ENCODE measurements around the gene FRMPD4.

FRMPD4 gene

DNA sequence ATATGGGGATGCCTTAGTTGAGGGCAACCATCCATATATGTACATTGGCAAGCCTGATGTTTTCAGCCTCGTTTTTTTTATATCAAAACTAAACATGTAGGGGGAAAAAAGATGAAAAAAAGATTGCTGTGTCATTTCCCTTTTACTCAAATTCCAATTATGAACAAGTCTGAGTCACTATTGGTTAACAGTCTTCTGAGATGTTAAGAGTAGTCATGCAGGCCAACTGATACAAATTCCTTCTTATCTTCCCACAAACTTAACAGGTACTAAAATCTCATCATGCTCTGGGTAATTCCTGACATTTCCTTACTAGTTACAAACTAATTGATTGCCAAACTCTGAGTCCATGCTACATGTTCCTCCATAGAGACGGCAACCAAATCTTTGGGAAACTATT is 222.1 kb downstream of the FRMPD4 start:
- no peak for TF ChIP-seq CSDC2 (CRISPR knock-in tag; IDR thresholded peaks at IDR 0.05)
- no peak for TF ChIP-seq GLIS3 (CRISPR knock-in tag; IDR thresholded peaks at IDR 0.05)
- no peak for TF ChIP-seq ZNF8 (CRISPR knock-in tag; IDR thresholded peaks at IDR 0.05)
- ATAC-seq, result no peak

DNA sequence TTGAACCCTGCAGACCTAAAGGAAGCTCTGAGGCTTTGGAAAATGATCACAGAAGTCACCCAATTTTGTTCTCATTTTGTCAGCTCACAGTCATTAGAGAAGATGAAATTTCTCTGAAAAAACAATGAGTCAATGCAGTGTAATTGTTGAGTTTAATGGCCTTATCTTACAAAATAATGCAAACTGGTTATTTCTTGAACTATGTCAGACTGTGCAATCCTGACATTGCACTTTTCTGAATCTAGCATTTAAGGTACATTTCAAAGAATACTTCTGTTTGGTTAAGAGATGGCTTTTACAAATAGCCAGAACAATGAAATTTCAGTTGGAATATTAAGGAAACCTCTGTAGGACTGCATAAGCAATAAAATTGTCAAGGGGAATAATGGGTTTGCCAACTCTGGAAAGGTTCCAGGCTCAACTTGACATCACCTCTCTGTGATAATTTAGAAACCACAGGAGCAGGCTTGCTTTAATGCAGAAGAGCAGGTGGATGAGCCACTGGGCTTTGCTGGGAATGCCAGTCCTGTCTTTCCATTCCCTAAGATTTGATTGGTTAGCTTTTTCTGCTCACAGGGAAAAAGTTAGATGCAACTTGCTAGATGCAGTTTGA is 222.8 kb downstream of the FRMPD4 start:
- no peak for TF ChIP-seq ARNTL (CRISPR knock-in tag; IDR thresholded peaks at IDR 0.05; ENCODE audit: borderline replicate concordance, low read depth)
- no peak for TF ChIP-seq TCF4 (CRISPR knock-in tag; IDR thresholded peaks at IDR 0.05; ENCODE audit: borderline replicate concordance)
- no peak for TF ChIP-seq ESRRG (CRISPR knock-in tag; IDR thresholded peaks at IDR 0.05)
- no peak for TF ChIP-seq OSR1 (CRISPR knock-in tag; IDR thresholded peaks at IDR 0.05)
- TF ChIP-seq, protein P1, sequence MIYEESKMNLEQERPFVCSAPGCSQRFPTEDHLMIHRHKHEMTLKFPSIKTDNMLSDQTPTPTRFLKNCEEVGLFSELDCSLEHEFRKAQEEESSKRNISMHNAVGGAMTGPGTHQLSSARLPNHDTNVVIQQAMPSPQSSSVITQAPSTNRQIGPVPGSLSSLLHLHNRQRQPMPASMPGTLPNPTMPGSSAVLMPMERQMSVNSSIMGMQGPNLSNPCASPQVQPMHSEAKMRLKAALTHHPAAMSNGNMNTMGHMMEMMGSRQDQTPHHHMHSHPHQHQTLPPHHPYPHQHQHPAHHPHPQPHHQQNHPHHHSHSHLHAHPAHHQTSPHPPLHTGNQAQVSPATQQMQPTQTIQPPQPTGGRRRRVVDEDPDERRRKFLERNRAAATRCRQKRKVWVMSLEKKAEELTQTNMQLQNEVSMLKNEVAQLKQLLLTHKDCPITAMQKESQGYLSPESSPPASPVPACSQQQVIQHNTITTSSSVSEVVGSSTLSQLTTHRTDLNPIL (CRISPR knock-in tag; IDR thresholded peaks at IDR 0.05; ENCODE audit: low read depth), result no peak
- ATAC-seq, result no peak

DNA sequence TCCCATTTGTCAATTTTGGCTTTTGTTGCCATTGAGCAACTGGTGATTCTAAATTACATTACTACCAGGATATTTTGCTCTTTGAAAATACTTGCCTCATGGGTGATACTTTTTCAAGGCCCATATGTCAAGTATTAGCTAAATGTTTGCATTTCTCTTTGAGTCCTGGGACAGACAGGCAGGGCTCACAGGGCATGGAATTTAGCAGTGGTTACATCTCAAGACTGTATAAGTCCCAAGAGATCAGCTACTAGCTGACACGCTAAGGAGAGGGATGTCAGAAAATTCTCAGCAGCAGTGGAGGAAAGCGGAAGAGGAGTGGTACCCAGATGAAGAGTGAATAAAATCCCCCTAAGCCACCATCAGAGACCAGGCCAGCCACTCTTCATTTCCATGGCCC is 224.9 kb downstream of the FRMPD4 start:
- ATAC-seq, result no peak

More for the DNA sequence above, 224.9 kb downstream of the FRMPD4 start:
- TF ChIP-seq GLIS3 (CRISPR knock-in tag; IDR thresholded peaks at IDR 0.05), result no peak
- TF ChIP-seq BACH2 (CRISPR knock-in tag; IDR thresholded peaks at IDR 0.05; ENCODE audit: borderline replicate concordance), result no peak
- TF ChIP-seq ARNTL (CRISPR knock-in tag; IDR thresholded peaks at IDR 0.05; ENCODE audit: borderline replicate concordance, low read depth), result no peak
- TF ChIP-seq TCF4 (CRISPR knock-in tag; IDR thresholded peaks at IDR 0.05; ENCODE audit: borderline replicate concordance), result no peak
- TF ChIP-seq ZNF565 (CRISPR knock-in tag; conservative IDR thresholded peaks at IDR 0.05; ENCODE audit: low read depth), result no peak
- TF ChIP-seq, protein P2, sequence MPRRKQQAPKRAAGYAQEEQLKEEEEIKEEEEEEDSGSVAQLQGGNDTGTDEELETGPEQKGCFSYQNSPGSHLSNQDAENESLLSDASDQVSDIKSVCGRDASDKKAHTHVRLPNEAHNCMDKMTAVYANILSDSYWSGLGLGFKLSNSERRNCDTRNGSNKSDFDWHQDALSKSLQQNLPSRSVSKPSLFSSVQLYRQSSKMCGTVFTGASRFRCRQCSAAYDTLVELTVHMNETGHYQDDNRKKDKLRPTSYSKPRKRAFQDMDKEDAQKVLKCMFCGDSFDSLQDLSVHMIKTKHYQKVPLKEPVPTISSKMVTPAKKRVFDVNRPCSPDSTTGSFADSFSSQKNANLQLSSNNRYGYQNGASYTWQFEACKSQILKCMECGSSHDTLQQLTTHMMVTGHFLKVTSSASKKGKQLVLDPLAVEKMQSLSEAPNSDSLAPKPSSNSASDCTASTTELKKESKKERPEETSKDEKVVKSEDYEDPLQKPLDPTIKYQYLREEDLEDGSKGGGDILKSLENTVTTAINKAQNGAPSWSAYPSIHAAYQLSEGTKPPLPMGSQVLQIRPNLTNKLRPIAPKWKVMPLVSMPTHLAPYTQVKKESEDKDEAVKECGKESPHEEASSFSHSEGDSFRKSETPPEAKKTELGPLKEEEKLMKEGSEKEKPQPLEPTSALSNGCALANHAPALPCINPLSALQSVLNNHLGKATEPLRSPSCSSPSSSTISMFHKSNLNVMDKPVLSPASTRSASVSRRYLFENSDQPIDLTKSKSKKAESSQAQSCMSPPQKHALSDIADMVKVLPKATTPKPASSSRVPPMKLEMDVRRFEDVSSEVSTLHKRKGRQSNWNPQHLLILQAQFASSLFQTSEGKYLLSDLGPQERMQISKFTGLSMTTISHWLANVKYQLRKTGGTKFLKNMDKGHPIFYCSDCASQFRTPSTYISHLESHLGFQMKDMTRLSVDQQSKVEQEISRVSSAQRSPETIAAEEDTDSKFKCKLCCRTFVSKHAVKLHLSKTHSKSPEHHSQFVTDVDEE (CRISPR knock-in tag; IDR thresholded peaks at IDR 0.05), result no peak
- TF ChIP-seq, protein P3, sequence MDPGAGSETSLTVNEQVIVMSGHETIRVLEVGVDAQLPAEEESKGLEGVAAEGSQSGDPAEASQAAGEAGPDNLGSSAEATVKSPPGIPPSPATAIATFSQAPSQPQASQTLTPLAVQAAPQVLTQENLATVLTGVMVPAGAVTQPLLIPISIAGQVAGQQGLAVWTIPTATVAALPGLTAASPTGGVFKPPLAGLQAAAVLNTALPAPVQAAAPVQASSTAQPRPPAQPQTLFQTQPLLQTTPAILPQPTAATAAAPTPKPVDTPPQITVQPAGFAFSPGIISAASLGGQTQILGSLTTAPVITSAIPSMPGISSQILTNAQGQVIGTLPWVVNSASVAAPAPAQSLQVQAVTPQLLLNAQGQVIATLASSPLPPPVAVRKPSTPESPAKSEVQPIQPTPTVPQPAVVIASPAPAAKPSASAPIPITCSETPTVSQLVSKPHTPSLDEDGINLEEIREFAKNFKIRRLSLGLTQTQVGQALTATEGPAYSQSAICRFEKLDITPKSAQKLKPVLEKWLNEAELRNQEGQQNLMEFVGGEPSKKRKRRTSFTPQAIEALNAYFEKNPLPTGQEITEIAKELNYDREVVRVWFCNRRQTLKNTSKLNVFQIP (CRISPR knock-in tag; IDR thresholded peaks at IDR 0.05; ENCODE audit: borderline replicate concordance, low read depth), result no peak
- TF ChIP-seq ZFP3 (CRISPR knock-in tag; IDR thresholded peaks at IDR 0.05), result no peak
- TF ChIP-seq, protein P4, sequence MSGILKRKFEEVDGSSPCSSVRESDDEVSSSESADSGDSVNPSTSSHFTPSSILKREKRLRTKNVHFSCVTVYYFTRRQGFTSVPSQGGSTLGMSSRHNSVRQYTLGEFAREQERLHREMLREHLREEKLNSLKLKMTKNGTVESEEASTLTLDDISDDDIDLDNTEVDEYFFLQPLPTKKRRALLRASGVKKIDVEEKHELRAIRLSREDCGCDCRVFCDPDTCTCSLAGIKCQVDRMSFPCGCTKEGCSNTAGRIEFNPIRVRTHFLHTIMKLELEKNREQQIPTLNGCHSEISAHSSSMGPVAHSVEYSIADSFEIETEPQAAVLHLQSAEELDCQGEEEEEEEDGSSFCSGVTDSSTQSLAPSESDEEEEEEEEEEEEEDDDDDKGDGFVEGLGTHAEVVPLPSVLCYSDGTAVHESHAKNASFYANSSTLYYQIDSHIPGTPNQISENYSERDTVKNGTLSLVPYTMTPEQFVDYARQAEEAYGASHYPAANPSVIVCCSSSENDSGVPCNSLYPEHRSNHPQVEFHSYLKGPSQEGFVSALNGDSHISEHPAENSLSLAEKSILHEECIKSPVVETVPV (CRISPR knock-in tag; IDR thresholded peaks at IDR 0.05), result no peak
- no peak for TF ChIP-seq OSR1 (CRISPR knock-in tag; IDR thresholded peaks at IDR 0.05)
- TF ChIP-seq, protein P5, sequence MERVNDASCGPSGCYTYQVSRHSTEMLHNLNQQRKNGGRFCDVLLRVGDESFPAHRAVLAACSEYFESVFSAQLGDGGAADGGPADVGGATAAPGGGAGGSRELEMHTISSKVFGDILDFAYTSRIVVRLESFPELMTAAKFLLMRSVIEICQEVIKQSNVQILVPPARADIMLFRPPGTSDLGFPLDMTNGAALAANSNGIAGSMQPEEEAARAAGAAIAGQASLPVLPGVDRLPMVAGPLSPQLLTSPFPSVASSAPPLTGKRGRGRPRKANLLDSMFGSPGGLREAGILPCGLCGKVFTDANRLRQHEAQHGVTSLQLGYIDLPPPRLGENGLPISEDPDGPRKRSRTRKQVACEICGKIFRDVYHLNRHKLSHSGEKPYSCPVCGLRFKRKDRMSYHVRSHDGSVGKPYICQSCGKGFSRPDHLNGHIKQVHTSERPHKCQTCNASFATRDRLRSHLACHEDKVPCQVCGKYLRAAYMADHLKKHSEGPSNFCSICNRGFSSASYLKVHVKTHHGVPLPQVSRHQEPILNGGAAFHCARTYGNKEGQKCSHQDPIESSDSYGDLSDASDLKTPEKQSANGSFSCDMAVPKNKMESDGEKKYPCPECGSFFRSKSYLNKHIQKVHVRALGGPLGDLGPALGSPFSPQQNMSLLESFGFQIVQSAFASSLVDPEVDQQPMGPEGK (CRISPR knock-in tag; IDR thresholded peaks at IDR 0.05; ENCODE audit: borderline replicate concordance), result no peak
- no peak for TF ChIP-seq PPARA (CRISPR knock-in tag; IDR thresholded peaks at IDR 0.05; ENCODE audit: borderline replicate concordance)
- TF ChIP-seq TOX (CRISPR knock-in tag; IDR thresholded peaks at IDR 0.05; ENCODE audit: borderline replicate concordance), result no peak
- TF ChIP-seq RARB (CRISPR knock-in tag; IDR thresholded peaks at IDR 0.05), result no peak
- no peak for TF ChIP-seq ZNF70 (CRISPR knock-in tag; IDR thresholded peaks at IDR 0.05)
- TF ChIP-seq SNAI2 (CRISPR knock-in tag; IDR thresholded peaks at IDR 0.05), result no peak

Measured in SK-N-SH treated with all-trans-retinoic acid at 6 μM for 48 hours (cell line).